Suprapubic skin (tissue), 4 donors: ENCODE measurements around the gene IRAK1. TPM values are rescaled to one million over a fixed set of nuclear protein-coding genes. Genes with fewer than 3 reads are reported as not detected.

Experiments
- DNase-seq, 2 donors: peaks; one replicate each; pipeline ENCODE4 v3.0.0-alpha.2; 2019; ENCODE audit warnings: low spot score in 2 of 2
- H3K27ac ChIP-seq: fragments of 200-600 bp; sonication (generic); one replicate; pipeline ENCODE4 v1.5.1; 2019
- H3K27me3 ChIP-seq: fragments of 200-600 bp; sonication (generic); one replicate; pipeline ENCODE4 v1.5.1; 2019
- H3K36me3 ChIP-seq: fragments of 200-600 bp; sonication (generic); one replicate; pipeline ENCODE4 v1.5.1; 2019
- H3K4me1 ChIP-seq: fragments of 200-600 bp; sonication (generic); one replicate; pipeline ENCODE4 v1.5.1; 2019
- H3K4me3 ChIP-seq: fragments of 200-600 bp; sonication (generic); one replicate; pipeline ENCODE4 v1.5.1; 2019; ENCODE audit warnings: mild to moderate bottlenecking
- H3K9me3 ChIP-seq: fragments of 200-600 bp; sonication (generic); one replicate; pipeline ENCODE4 v1.5.1; 2019
- CTCF ChIP-seq, 2 donors: fragments of 200-600 bp in 1 of 2; fragments of 450-650 bp in 1 of 2; sonication (generic) in 1 of 2; IDR thresholded peaks; one replicate each; pipeline ENCODE4 v1.5.1; 2016 to 2019; ENCODE audit warnings: antibody characterized with exemption in 2 of 2, mild to moderate bottlenecking in 1 of 2, moderate library complexity in 1 of 2
- EP300 ChIP-seq: sonication (generic); formaldehyde crosslinking; IDR thresholded peaks from one replicate; pipeline ENCODE4 v1.6.1; 2017; ENCODE audit warnings: antibody characterized with exemption
- POLR2A ChIP-seq, 2 donors: fragments of 450-650 bp; IDR thresholded peaks; one replicate each; pipeline ENCODE4 v1.6.1; 2017; ENCODE audit warnings: antibody characterized with exemption in 2 of 2, mild to moderate bottlenecking in 2 of 2, moderate library complexity in 2 of 2
- POLR2AphosphoS5 ChIP-seq, 3 donors: sonication (generic); formaldehyde crosslinking; IDR thresholded peaks; one replicate each; pipeline ENCODE4 v1.6.1; 2017; ENCODE audit warnings: antibody characterized with exemption in 3 of 3
- WGBS: methylation state at CpG from one replicate; pipeline ENCODE4 v1.1.5; 2018; 5-methylcytosine and 5-hydroxymethylcytosine counted together
- total RNA-seq, 4 donors: library from RNA; depleted of rRNA; stranded (reverse); fragments of >200 nt; gene quantifications; one replicate each; pipeline ENCODE4 v1.1.0, GENCODE V29; 2016

The IRAK1 gene
- total RNA-seq, 4 donors from 2014 or later = 51.3 to 61.5 (median 58.3) TPM

- H3K9me3 ChIP-seq = no peaks in the 10 kb centered on the region
- H3K4me3 ChIP-seq = peak overlapping the region; percentile 66
- TF ChIP-seq POLR2A (IDR thresholded peaks at IDR 0.05) = no peak
- no peak for TF ChIP-seq EP300
- no peak for TF ChIP-seq CTCF (IDR thresholded peaks at IDR 0.05)
- no peak for TF ChIP-seq POLR2AphosphoS5 (IDR thresholded peaks at IDR 0.05)
- H3K36me3 ChIP-seq = peaks cover 25% of the 10 kb centered on the region
- peak overlapping the region; percentile 93 for H3K27ac ChIP-seq
- DNase-seq = no peak
- WGBS = 57% methylated on average over 11 of the region's 45 CpGs
- H3K4me1 ChIP-seq = peaks cover 30% of the 10 kb centered on the region
- no peaks in the 10 kb centered on the region for H3K27me3 ChIP-seq
These were observed 561 bp downstream of the IRAK1 start for GRCh38 chrX:154019061-154019621.

GRCh38 chrX:154018518-154019060 is 1.1 kb downstream of the IRAK1 start:
- peak overlapping the region; percentile 66 for H3K4me3 ChIP-seq
- H3K27ac ChIP-seq = peak overlapping the region; percentile 93
- WGBS = 76% methylated on average over 12 of the region's 15 CpGs
- H3K36me3 ChIP-seq = peaks cover 25% of the 10 kb centered on the region
- H3K4me1 ChIP-seq = peaks cover 34% of the 10 kb centered on the region
- no peaks in the 10 kb centered on the region for H3K27me3 ChIP-seq
- no peak for DNase-seq
- TF ChIP-seq CTCF (IDR thresholded peaks at IDR 0.05) (no peak), POLR2AphosphoS5 (IDR thresholded peaks at IDR 0.05) (no peak), EP300 (no peak), POLR2A (IDR thresholded peaks at IDR 0.05) (no peak)
- H3K9me3 ChIP-seq = no peaks in the 10 kb centered on the region

- H3K4me1 ChIP-seq = peaks cover 40% of the 10 kb centered on the region
- no peaks in the 10 kb centered on the region for H3K27me3 ChIP-seq
- peak overlapping the region; percentile 66 for H3K4me3 ChIP-seq
- H3K36me3 ChIP-seq = peaks cover 26% of the 10 kb centered on the region
- no peak for DNase-seq
- 90% methylated on average over 25 of the region's 26 CpGs for WGBS
- no peaks in the 10 kb centered on the region for H3K9me3 ChIP-seq
- TF ChIP-seq EP300 = no peak
- no peak for TF ChIP-seq CTCF (IDR thresholded peaks at IDR 0.05)
- TF ChIP-seq POLR2AphosphoS5 (IDR thresholded peaks at IDR 0.05) = no peak
- no peak for TF ChIP-seq POLR2A (IDR thresholded peaks at IDR 0.05)
- peak overlapping the region; percentile 93 for H3K27ac ChIP-seq
These were observed 1.8 kb downstream of the IRAK1 start for GRCh38 chrX:154017766-154018517.

- Histone ChIP-seq H3K27ac (no peak overlapping the region), H3K9me3 (no peaks in the 10 kb centered on the region), H3K4me1 (peaks cover 37% of the 10 kb centered on the region), H3K4me3 (no peak overlapping the region), H3K27me3 (no peaks in the 10 kb centered on the region), H3K36me3 (peaks cover 28% of the 10 kb centered on the region)
- no peak for DNase-seq
- TF ChIP-seq POLR2A (IDR thresholded peaks at IDR 0.05) = no peak
- TF ChIP-seq CTCF (IDR thresholded peaks at IDR 0.05) = no peak
- TF ChIP-seq POLR2AphosphoS5 (IDR thresholded peaks at IDR 0.05) = no peak
- TF ChIP-seq EP300 = no peak
- WGBS = 91% methylated on average over 4 of the region's 24 CpGs
These were observed 3.2 kb downstream of the IRAK1 start for GRCh38 chrX:154016366-154017076.
